IMR-90 (cell line): Measurements from ENCODE around the gene FLYWCH1. TPM values are rescaled to one million over a fixed set of nuclear protein-coding genes. Genes with fewer than 3 reads are reported as not detected.

Experiments
- ATAC-seq: fragments of 200-7000 bp; cut with Tn5 transposase; 2 replicates; pipeline ENCODE4 v1.9.1; 2020; ENCODE audit warnings: low read depth, mild to moderate bottlenecking, moderate library complexity
- BruUV-seq: library from RNA; stranded (reverse); fragments of 400-500 nt; replicated peaks from 2 replicates; lab custom pipeline; 2021; lab: Mats Ljungman, UMichigan
- CTCF ChIA-PET: fragments of 300-600 bp; formaldehyde crosslinking; extraction: SDS; loops from one replicate; lab custom pipeline; 2021; ENCODE audit warnings: antibody characterized with exemption; lab: Yijun Ruan, JAX
- POLR2A ChIA-PET: fragments of 300-600 bp; sonication (Branson Sonifier 250); formaldehyde crosslinking; loops from one replicate; lab custom pipeline; 2022; ENCODE audit warnings: antibody characterized with exemption; ENCODE audit not compliant: unreplicated experiment; lab: Charles Lee
- DNase-seq: peaks from one replicate; pipeline ENCODE4 v3.0.0; 2013
- H2AFZ ChIP-seq: replicated peaks from 2 replicates; pipeline ENCODE3; 2013; ENCODE audit warnings: low read length, mild to moderate bottlenecking; ENCODE audit not compliant: poor library complexity
- H2AK5ac ChIP-seq: 2 replicates; pipeline ENCODE4 v1.6.1; 2013; ENCODE audit warnings: low read depth, low read length, inconsistent platforms
- H2AK9ac ChIP-seq: replicated peaks from 2 replicates; pipeline ENCODE3; 2013; ENCODE audit warnings: mild to moderate bottlenecking, low read depth, low read length, moderate library complexity; ENCODE audit not compliant: poor library complexity
- H2BK120ac ChIP-seq: 2 replicates; pipeline ENCODE4 v1.6.1; 2013; ENCODE audit warnings: low read depth, low read length, inconsistent platforms
- H2BK15ac ChIP-seq: 3 replicates; pipeline ENCODE4 v1.6.1; 2013; ENCODE audit warnings: low read depth, low read length, inconsistent platforms
- H2BK20ac ChIP-seq: 2 replicates; pipeline ENCODE4 v1.6.1; 2013; ENCODE audit warnings: low read depth, mild to moderate bottlenecking, inconsistent platforms, low read length, moderate library complexity
- H2BK5ac ChIP-seq: 2 replicates; pipeline ENCODE4 v1.6.1; 2013; ENCODE audit warnings: mild to moderate bottlenecking, low read depth, low read length, inconsistent platforms; ENCODE audit not compliant: poor library complexity, severe bottlenecking
- H3K14ac ChIP-seq: replicated peaks from 2 replicates; pipeline ENCODE4 v1.6.1; 2013; ENCODE audit warnings: low read depth, low read length, inconsistent platforms
- H3K18ac ChIP-seq: 2 replicates; pipeline ENCODE4 v1.6.1; 2013; ENCODE audit warnings: low read depth, low read length, control low read depth
- H3K23ac ChIP-seq: 2 replicates; pipeline ENCODE4 v1.6.1; 2013; ENCODE audit warnings: low read depth, low read length, inconsistent platforms
- H3K27ac ChIP-seq: 2 replicates; pipeline ENCODE4 v1.5.1; 2013; ENCODE audit warnings: mild to moderate bottlenecking, control low read depth, low read length; ENCODE audit not compliant: insufficient read depth
- H3K27me3 ChIP-seq: 2 replicates; pipeline ENCODE4 v1.6.1; 2013; ENCODE audit warnings: low read length; ENCODE audit not compliant: control insufficient read depth, insufficient read depth
- H3K36me3 ChIP-seq: 2 replicates; pipeline ENCODE4 v1.6.1; 2013; ENCODE audit warnings: low read length, mixed read lengths; ENCODE audit not compliant: control insufficient read depth, insufficient read depth
- H3K4ac ChIP-seq: 2 replicates; pipeline ENCODE4 v1.6.1; 2013; ENCODE audit warnings: low read depth, low read length, inconsistent platforms
- H3K4me1 ChIP-seq: 2 replicates; pipeline ENCODE4 v1.6.1; 2013; ENCODE audit warnings: low read length, mixed read lengths; ENCODE audit not compliant: control insufficient read depth, insufficient read depth
- H3K4me2 ChIP-seq: 2 replicates; pipeline ENCODE4 v1.6.1; 2013; ENCODE audit warnings: low read depth, mild to moderate bottlenecking, control low read depth, low read length, moderate library complexity
- H3K4me3 ChIP-seq: 2 replicates; pipeline ENCODE4 v1.5.1; 2013; ENCODE audit warnings: low read depth, mild to moderate bottlenecking, control low read depth, low read length, moderate library complexity; ENCODE audit not compliant: insufficient read depth
- H3K56ac ChIP-seq: 2 replicates; pipeline ENCODE4 v1.6.1; 2013; ENCODE audit warnings: low read length, inconsistent platforms; ENCODE audit not compliant: insufficient read depth; ENCODE audit errors: extremely low read depth
- H3K79me1 ChIP-seq, 2 experiments: 2 replicates each; pipeline ENCODE4 v1.6.1; 2013; ENCODE audit warnings: low read length in 2 of 2, inconsistent platforms in 1 of 2, low read depth in 1 of 2
- H3K9ac ChIP-seq: 2 replicates; pipeline ENCODE4 v1.6.1; 2013; ENCODE audit warnings: low read depth, low read length, control low read depth
- H3K9me1 ChIP-seq: 2 replicates; pipeline ENCODE4 v1.6.1; 2013; ENCODE audit warnings: low read length, inconsistent platforms; ENCODE audit not compliant: insufficient read depth
- H3K9me3 ChIP-seq: 2 replicates; pipeline ENCODE4 v1.6.1; 2013; ENCODE audit warnings: low read length; ENCODE audit not compliant: control insufficient read depth, insufficient read depth
- H4K20me1 ChIP-seq: 2 replicates; pipeline ENCODE4 v1.6.1; 2013; ENCODE audit warnings: low read length, inconsistent platforms; ENCODE audit not compliant: insufficient read depth
- H4K5ac ChIP-seq: 2 replicates; pipeline ENCODE4 v1.6.1; 2013; ENCODE audit warnings: mild to moderate bottlenecking, low read depth, low read length, control low read depth
- H4K8ac ChIP-seq, 2 experiments: 2 replicates each; pipeline ENCODE4 v1.6.1; 2013; ENCODE audit warnings: low read depth in 2 of 2, low read length in 2 of 2, control low read depth in 1 of 2, inconsistent platforms in 1 of 2
- H4K91ac ChIP-seq: 2 replicates; pipeline ENCODE4 v1.6.1; 2013; ENCODE audit warnings: low read depth, low read length, inconsistent platforms; ENCODE audit not compliant: insufficient read depth
- CEBPB ChIP-seq: IDR thresholded peaks from 2 replicates; pipeline ENCODE4 v1.6.1; 2012; ENCODE audit warnings: low read depth, low read length, improper control_type of control experiment
- CHD1 ChIP-seq: IDR thresholded peaks from 2 replicates; pipeline ENCODE4 v1.6.1; 2012; ENCODE audit warnings: low read depth, low read length, improper control_type of control experiment
- CTCF ChIP-seq: conservative IDR thresholded peaks from 2 replicates; pipeline ENCODE4 v1.5.1; 2012; ENCODE audit warnings: mild to moderate bottlenecking, low read depth, low read length, improper control_type of control experiment
- MAZ ChIP-seq: IDR thresholded peaks from 2 replicates; pipeline ENCODE4 v1.6.1; 2012; ENCODE audit warnings: low read depth, mild to moderate bottlenecking, low read length, improper control_type of control experiment, moderate library complexity, borderline replicate concordance
- NFE2L2 ChIP-seq: fragments of 150-350 bp; IDR thresholded peaks from 2 replicates; pipeline ENCODE4 v1.6.1; 2016; ENCODE audit warnings: low read depth, mild to moderate bottlenecking, low read length
- SMC3 ChIP-seq: fragments of 150-350 bp; IDR thresholded peaks from 2 replicates; pipeline ENCODE4 v1.6.1; 2016; ENCODE audit warnings: low read depth, mild to moderate bottlenecking, antibody characterized with exemption, low read length, moderate library complexity
- USF2 ChIP-seq: fragments of 150-350 bp; IDR thresholded peaks from 2 replicates; pipeline ENCODE4 v1.6.1; 2017; ENCODE audit warnings: mild to moderate bottlenecking, antibody characterized with exemption, low read length, low read depth
- whole genome bisulfite sequencing, 2 experiments: methylation state at CpG; one replicate each; pipeline versions ENCODE4 v1.1.5 to v1.1.7; 2013; ENCODE audit warnings: missing lambda C conversion rate in 2 of 2; ENCODE audit not compliant: insufficient read length in 1 of 2; ENCODE audit errors: extremely low coverage in 2 of 2; 5-methylcytosine and 5-hydroxymethylcytosine counted together
- dilution Hi-C: fragments of 300-500 bp; cut with HindIII; formaldehyde crosslinking; loops from one replicate; pipeline ENCODE4 v1.14.3; 2018; ENCODE audit warnings: low sequenced_read_pairs; ENCODE audit not compliant: unreplicated experiment
- in situ Hi-C: fragments of 300-500 bp; cut with MboI; formaldehyde crosslinking; loops from 3 replicates; pipeline ENCODE4 v1.14.3; 2019; ENCODE audit warnings: low sequenced_read_pairs, inconsistent platforms, mixed read lengths
- intact Hi-C: fragments of 100-400 bp; cut with micrococcal nuclease; formaldehyde crosslinking; loops from 2 replicates; pipeline ENCODE4 v1.10.0; 2022
- polyA plus RNA-seq, 3 experiments: library from polyadenylated mRNA; depleted of rRNA; stranded (reverse); fragments of >200 nt; gene quantifications; 2 replicates each; pipeline ENCODE4 v1.2.3, GENCODE V29; 2012; ENCODE audit warnings: low replicate concordance in 1 of 3
- total RNA-seq: library from RNA; depleted of rRNA; stranded (reverse); fragments of >200 nt; gene quantifications from 2 replicates; pipeline ENCODE4 v1.2.3, GENCODE V29; 2012

FLYWCH1 gene
- total and polyA plus RNA-seq, 2 of the 4 experiments (the other 2 are of a cell fraction): 14.3 to 25.2 TPM

GRCh38 chr16:2976673-2977072, 64.9 kb downstream of the FLYWCH1 start:
- 100% methylated on average over 2 of the region's 15 CpGs; no CpG with 5 or more reads in 1 of the 2 experiments for WGBS, 2 experiments
- no peak overlapping the region for H3K9ac ChIP-seq
- no peak for TF ChIP-seq MAZ
- TF ChIP-seq SMC3: no peak
- no peak for TF ChIP-seq CHD1
- no peak for TF ChIP-seq NFE2L2
- no peak for TF ChIP-seq USF2
- TF ChIP-seq CEBPB: no peak
- TF ChIP-seq CTCF: no peak
- H4K8ac ChIP-seq: no peak overlapping the region
- intact Hi-C loops: no loop called here
- H3K23ac ChIP-seq: no peak overlapping the region
- ATAC-seq: no peak
- no TSS peak for BruUV-seq
- no peak overlapping the region for H3K56ac ChIP-seq
- H3K9me1 ChIP-seq: 0 out of 2 replicates have a peak, but pooled peaks cover 1% of the 10 kb centered on the region
- H2BK5ac ChIP-seq: no peak overlapping the region
- H3K4me1 ChIP-seq: peaks cover 4% of the 10 kb centered on the region
- H3K4me3 ChIP-seq: no peak overlapping the region
- in situ Hi-C loops: no loop called here
- no peak overlapping the region for H2AK9ac ChIP-seq
- H3K9me3 ChIP-seq: no peaks in the 10 kb centered on the region
- POLR2A ChIA-PET: no interaction called here
- H3K27me3 ChIP-seq: no peaks in the 10 kb centered on the region
- no peak overlapping the region for H2BK120ac ChIP-seq
- H3K18ac ChIP-seq: no peak overlapping the region
- peaks cover 2% of the 10 kb centered on the region; the same call in 1 of the 2 replicates for H3K36me3 ChIP-seq
- peaks cover 14 to 26% of the 10 kb centered on the region in 2 experiments for H3K79me1 ChIP-seq
- no peak overlapping the region for H3K4me2 ChIP-seq
- H3K14ac ChIP-seq: no peak overlapping the region
- dilution Hi-C loops: no loop called here
- H3K27ac ChIP-seq: no peak overlapping the region
- H3K4ac ChIP-seq: no peak overlapping the region
- H4K20me1 ChIP-seq: peaks cover 6% of the 10 kb centered on the region; the same call in 1 of the 2 replicates
- no peak overlapping the region for H2BK15ac ChIP-seq
- no peak overlapping the region for H2BK20ac ChIP-seq
- no peak overlapping the region for H2AFZ ChIP-seq
- H4K5ac ChIP-seq: no peak overlapping the region
- no peak for DNase-seq
- H2AK5ac ChIP-seq: no peak overlapping the region
- H4K91ac ChIP-seq: no peak overlapping the region
- CTCF ChIA-PET: no interaction called here
